Measurements from ENCODE around the gene ATP11A. TPM values are rescaled to one million over a fixed set of nuclear protein-coding genes. Genes with fewer than 3 reads are reported as not detected.
"Not testable (repeated sequence)": the region's sequence is repeated elsewhere in the genome, so short reads cannot be mapped to it uniquely, and the experiment has no call there.

ATP11A gene
- total RNA-seq, 1 donor from 2014 or later: 6.1 TPM

GRCh38 chr13:112782429-112783010, 92.7 kb downstream of the ATP11A start:
- Histone ChIP-seq H3K4me3 (ENCODE audit: low read depth, low read length) (no peak overlapping the region), H3K27me3 (ENCODE audit: control insufficient read depth, insufficient read depth, low read length) (no peaks in the 10 kb centered on the region), H3K36me3 (ENCODE audit: control insufficient read depth, insufficient read depth, low read length) (no peaks in the 10 kb centered on the region)
- FAIRE-seq (no peak), DNase-seq (ENCODE audit: low read depth) (no peak)
- TF ChIP-seq CTCF (IDR thresholded peaks at IDR 0.05; ENCODE audit: insufficient read depth, low read length, severe bottlenecking): no peak

DNA sequence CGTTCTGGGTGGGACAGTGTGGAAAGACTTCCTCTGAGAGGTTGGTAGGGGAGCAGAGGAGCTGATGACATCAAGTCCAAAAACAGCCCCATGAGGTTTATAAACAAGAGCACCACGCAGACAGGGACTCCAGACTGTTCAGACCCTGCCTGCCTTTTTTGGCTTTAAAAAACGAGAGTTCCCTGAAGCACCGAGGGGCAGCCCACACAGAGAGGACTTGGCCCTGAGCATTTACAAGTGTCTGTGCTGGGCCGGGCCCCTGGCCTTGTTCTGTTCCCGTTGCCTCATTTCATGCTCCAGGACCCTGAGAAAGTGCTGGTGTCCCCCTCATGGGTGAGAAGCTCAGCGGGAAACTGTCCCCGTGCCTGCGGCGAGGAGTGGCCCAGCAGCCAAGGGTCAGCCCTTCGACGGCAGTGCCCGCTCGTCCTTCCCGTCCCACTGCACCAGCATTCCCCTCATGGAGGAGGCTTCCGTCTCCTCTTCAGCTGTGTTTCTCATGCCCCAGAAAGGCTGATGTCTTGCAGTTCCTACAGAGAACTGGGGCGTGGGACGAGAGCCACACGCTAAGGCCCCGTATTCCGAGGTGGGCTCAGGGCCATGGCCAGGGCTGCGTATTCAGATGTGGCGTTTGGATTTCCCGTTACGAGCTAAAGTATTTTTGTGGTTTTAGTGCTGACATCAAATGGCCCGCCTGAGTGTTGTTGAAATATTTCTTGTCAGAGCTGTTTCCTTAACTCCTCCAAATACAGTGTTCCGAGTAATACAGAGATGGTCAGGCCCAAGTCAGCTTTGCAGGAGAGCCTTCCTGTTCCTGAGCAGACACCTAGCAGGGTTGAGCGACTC, 93.5 kb downstream of the ATP11A start:
- DNase-seq (ENCODE audit: low read depth): no peak
- TF ChIP-seq CTCF (IDR thresholded peaks at IDR 0.05; ENCODE audit: insufficient read depth, low read length, severe bottlenecking): no peak
- Histone ChIP-seq H3K4me3 (ENCODE audit: low read depth, low read length) (no peak overlapping the region), H3K27me3 (ENCODE audit: control insufficient read depth, insufficient read depth, low read length) (no peaks in the 10 kb centered on the region), H3K36me3 (ENCODE audit: control insufficient read depth, insufficient read depth, low read length) (no peaks in the 10 kb centered on the region)
- peak; percentile 7 for FAIRE-seq

DNA sequence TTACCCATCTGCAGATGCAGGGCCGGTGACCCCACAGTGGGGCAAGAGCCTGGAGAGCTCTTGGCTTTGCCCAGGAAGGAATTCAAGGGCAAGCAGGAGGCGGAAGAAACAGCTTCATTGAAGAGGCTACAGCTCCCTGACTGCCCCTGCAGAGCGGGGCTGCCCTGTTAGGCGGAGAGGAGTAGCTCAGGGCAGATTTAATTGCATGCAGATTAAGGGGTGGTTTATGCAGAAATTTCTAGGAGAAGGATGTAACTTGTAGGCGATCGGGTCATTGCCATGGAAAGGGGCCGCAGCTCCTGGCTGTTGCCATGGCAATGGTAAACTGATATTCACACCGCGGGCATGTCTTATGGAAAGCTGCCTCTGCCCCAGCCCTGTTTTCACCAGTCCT, 94.1 kb downstream of the ATP11A start:
- DNase-seq (ENCODE audit: low read depth) (no peak), FAIRE-seq (no peak)
- no peaks in the 10 kb centered on the region for H3K27me3 ChIP-seq (ENCODE audit: control insufficient read depth, insufficient read depth, low read length)
- H3K36me3 ChIP-seq (ENCODE audit: control insufficient read depth, insufficient read depth, low read length): no peaks in the 10 kb centered on the region
- no peak for TF ChIP-seq CTCF (IDR thresholded peaks at IDR 0.05; ENCODE audit: insufficient read depth, low read length, severe bottlenecking)
- H3K4me3 ChIP-seq (ENCODE audit: low read depth, low read length): no peak overlapping the region

DNA sequence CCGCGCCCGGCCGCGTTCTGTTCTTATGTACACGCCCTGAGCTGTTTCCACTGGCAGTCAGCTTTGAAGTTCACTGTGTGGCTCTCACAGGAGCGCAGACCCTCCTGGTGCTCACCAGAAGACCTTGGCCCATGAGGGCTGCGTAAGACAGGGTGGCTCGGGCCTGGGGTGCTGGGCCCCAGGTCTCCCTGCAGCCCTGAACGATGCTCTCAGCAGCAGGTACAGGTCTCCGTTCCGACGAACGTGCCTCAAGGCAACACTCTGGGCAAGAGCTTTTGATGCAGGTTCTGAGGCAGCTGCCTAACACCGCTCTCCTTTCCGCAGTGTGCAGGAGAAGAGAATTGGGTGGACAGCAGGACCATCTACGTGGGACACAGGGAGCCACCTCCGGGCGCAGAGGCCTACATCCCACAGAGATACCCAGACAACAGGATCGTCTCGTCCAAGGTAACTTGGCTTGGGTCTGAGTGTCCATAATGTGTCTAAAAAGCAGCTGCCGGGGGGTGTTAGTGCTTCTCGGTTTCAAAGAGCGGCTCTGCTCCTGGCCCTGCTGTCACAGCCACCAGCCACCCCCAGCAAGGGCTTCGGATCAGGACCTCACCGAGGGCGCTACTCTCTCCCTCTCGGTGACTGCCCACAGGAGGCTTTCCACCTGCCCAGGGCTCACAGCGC, 95.1 kb downstream of the ATP11A start:
- Histone ChIP-seq H3K27me3 (ENCODE audit: control insufficient read depth, insufficient read depth, low read length) (no peaks in the 10 kb centered on the region), H3K36me3 (ENCODE audit: control insufficient read depth, insufficient read depth, low read length) (no peaks in the 10 kb centered on the region), H3K4me3 (ENCODE audit: low read depth, low read length) (no peak overlapping the region)
- FAIRE-seq (no peak), DNase-seq (ENCODE audit: low read depth) (no peak)
- no peak for TF ChIP-seq CTCF (IDR thresholded peaks at IDR 0.05; ENCODE audit: insufficient read depth, low read length, severe bottlenecking)

GRCh38 chr13:112785483-112785856, 95.6 kb downstream of the ATP11A start:
- no peak for TF ChIP-seq CTCF (IDR thresholded peaks at IDR 0.05; ENCODE audit: insufficient read depth, low read length, severe bottlenecking)
- Histone ChIP-seq H3K27me3 (ENCODE audit: control insufficient read depth, insufficient read depth, low read length) (no peaks in the 10 kb centered on the region), H3K36me3 (ENCODE audit: control insufficient read depth, insufficient read depth, low read length) (no peaks in the 10 kb centered on the region), H3K4me3 (ENCODE audit: low read depth, low read length) (no peak overlapping the region)
- no peak for DNase-seq (ENCODE audit: low read depth)
- FAIRE-seq: no peak

DNA sequence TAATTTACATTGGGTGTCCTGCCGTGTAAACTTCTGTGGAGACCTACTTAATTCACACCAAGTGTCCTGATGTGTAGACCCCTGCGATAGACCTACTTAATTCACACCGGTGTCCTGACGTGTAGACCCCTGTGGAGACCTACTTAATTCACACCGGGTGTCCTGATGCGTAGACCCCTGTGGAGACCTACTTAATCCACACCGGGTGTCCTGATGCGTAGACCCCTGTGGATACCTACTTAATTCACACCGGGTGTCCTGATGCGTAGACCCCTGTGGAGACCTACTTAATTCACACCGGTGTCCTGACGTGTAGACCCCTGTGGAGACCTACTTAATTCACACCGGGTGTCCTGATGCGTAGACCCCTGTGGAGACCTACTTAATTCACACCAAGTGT, 97.0 kb downstream of the ATP11A start:
- not testable (repeated sequence) for H3K36me3 ChIP-seq (ENCODE audit: control insufficient read depth, insufficient read depth, low read length); DNase-seq (ENCODE audit: low read depth); H3K4me3 ChIP-seq (ENCODE audit: low read depth, low read length); FAIRE-seq; H3K27me3 ChIP-seq (ENCODE audit: control insufficient read depth, insufficient read depth, low read length)
